Measurements from ENCODE around the gene AFTPH. TPM values are rescaled to one million over a fixed set of nuclear protein-coding genes. Genes with fewer than 3 reads are reported as not detected.

Gene AFTPH
- total RNA-seq, 2 donors from 2014 or later = 57.9 to 59.7 TPM

- ATAC-seq (no peak), DNase-seq (no peak)
- intact Hi-C loops (cut with DNase I, micrococcal nuclease) = no loop called here
Measured at GRCh38 chr2:64617631-64618151, 93.6 kb downstream of the AFTPH start.

GRCh38 chr2:64620661-64621060 lies 96.5 kb downstream of the AFTPH start:
- DNase-seq = no peak
- intact Hi-C loops (cut with DNase I, micrococcal nuclease) = no loop called here
- no peak for ATAC-seq

GRCh38 chr2:64622443-64623241 lies 98.5 kb downstream of the AFTPH start:
- no peak for DNase-seq
- ATAC-seq = no peak
- intact Hi-C loops (cut with DNase I, micrococcal nuclease) = no loop called here

- intact Hi-C loops (cut with DNase I, micrococcal nuclease) = no loop called here
- ATAC-seq (no peak), DNase-seq (no peak)
Measured at GRCh38 chr2:64623242-64623850, 99.2 kb downstream of the AFTPH start.

- no peak for ATAC-seq
- intact Hi-C loops (cut with DNase I, micrococcal nuclease) = no loop called here
- DNase-seq = no peak
Measured at GRCh38 chr2:64624108-64624610, 100.0 kb downstream of the AFTPH start.

GRCh38 chr2:64624862-64625261 lies 100.7 kb downstream of the AFTPH start:
- DNase-seq = no peak
- intact Hi-C loops (cut with DNase I, micrococcal nuclease) = no loop called here
- ATAC-seq = no peak

GRCh38 chr2:64625299-64626145 lies 101.4 kb downstream of the AFTPH start:
- intact Hi-C loops (cut with DNase I, micrococcal nuclease) = no loop called here
- no peak for DNase-seq
- no peak for ATAC-seq

GRCh38 chr2:64626146-64626809 lies 102.2 kb downstream of the AFTPH start:
- ATAC-seq = no peak
- intact Hi-C loops (cut with DNase I, micrococcal nuclease) = no loop called here

GRCh38 chr2:64626963-64627760 lies 103.0 kb downstream of the AFTPH start:
- ATAC-seq (no peak), DNase-seq (no peak)
- intact Hi-C loops (cut with DNase I, micrococcal nuclease) = no loop called here

More at GRCh38 chr2:64626146-64626809, 102.2 kb downstream of the AFTPH start:
- DNase-seq = no peak

GRCh38 chr2:64627860-64628841 lies 104.0 kb downstream of the AFTPH start:
- DNase-seq (no peak), ATAC-seq (peak; percentile 87)
- intact Hi-C loops (cut with DNase I, micrococcal nuclease) = no loop called here

GRCh38 chr2:64629329-64629781 lies 105.2 kb downstream of the AFTPH start:
- DNase-seq = no peak
- intact Hi-C loops (cut with DNase I, micrococcal nuclease) = no loop called here

GRCh38 chr2:64629875-64630274 lies 105.7 kb downstream of the AFTPH start:
- intact Hi-C loops (cut with DNase I, micrococcal nuclease) = no loop called here
- DNase-seq = no peak
- ATAC-seq = no peak

More at GRCh38 chr2:64629329-64629781, 105.2 kb downstream of the AFTPH start:
- no peak for ATAC-seq

- intact Hi-C loops (cut with DNase I, micrococcal nuclease) = no loop called here
- ATAC-seq (no peak), DNase-seq (no peak)
Measured at GRCh38 chr2:64630752-64631151, 106.6 kb downstream of the AFTPH start.

- no peak for DNase-seq
- intact Hi-C loops (cut with DNase I, micrococcal nuclease) = no loop called here
- no peak for ATAC-seq
Measured at GRCh38 chr2:64631771-64632170, 107.6 kb downstream of the AFTPH start.

GRCh38 chr2:64632835-64633819 lies 109.0 kb downstream of the AFTPH start:
- no peak for ATAC-seq
- intact Hi-C loops (cut with DNase I, micrococcal nuclease) = no loop called here
- no peak for DNase-seq
